ENCODE results near the gene AMER2.
"Not testable (repeated sequence)": the region's sequence is repeated elsewhere in the genome, so short reads cannot be mapped to it uniquely, and the experiment has no call there.

Gene AMER2

DNA sequence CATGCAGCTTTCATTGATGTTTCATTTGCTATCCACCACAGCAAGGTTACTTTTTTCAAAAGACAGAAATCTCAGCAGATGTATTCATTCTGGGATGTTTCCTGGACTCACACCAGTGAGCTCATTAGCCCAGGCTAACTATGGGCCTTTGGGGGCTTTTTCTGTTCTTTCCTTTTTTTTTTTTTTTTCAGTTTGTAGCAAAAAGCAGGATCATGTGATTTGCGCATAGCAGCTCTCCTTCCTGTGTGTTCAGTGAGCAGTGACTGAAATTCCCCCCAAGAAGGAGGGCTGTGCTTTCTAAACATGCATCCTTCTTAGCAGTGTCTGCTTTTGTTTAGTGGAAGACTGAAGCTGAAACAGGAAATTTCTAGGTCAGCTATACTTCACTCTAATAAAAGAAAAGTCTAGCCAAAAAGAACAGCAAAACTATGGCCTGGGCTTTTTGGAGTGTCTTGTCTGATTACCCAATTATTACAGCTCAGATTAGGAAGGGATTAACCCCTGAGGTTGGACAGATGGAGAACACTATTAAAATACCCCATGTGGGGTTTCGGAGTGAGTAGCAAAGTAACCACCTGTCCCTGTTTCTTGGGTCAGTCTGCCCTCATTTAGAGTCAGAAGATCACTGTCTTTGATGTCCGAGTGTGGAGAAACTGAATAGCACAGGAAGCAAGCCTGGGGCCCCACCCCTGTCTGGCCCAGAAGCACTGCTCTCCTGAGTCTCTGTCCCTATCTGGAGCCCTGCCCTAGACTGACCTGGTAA is 8.9 kb upstream of the AMER2 start:
- DNase-seq = no peak

- no peak for DNase-seq
These were observed 8.0 kb upstream of the AMER2 start for GRCh38 chr13:25179832-25180774.

GRCh38 chr13:25179011-25179410 is 6.9 kb upstream of the AMER2 start:
- no peak for DNase-seq

DNA sequence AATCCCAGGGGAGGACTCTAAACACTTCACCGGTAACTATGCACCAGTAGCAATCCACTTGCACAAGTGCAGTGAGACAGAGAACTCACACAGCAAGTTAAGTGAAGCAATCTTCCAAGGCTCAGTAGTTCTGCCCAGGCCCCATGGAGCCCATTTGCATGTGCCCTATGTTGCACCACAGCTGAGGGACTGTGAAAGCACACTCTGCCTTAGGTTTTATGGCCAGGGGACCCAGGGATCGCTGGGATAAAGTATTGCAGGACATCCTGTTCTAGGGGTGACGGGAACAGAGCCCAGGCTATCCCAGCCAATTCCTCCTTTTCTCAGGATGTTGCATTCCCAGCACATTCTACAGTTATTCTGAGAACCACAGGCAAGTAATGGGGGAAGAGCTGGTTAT is 6.0 kb upstream of the AMER2 start:
- DNase-seq = no peak

- no peak for DNase-seq
These were observed 5.5 kb upstream of the AMER2 start for GRCh38 chr13:25177636-25178035.

- no peak for DNase-seq
These were observed 4.9 kb upstream of the AMER2 start for GRCh38 chr13:25177012-25177411.

- no peak for DNase-seq
These were observed 3.3 kb upstream of the AMER2 start for GRCh38 chr13:25175431-25175830.

- no peak for DNase-seq
These were observed 2.9 kb upstream of the AMER2 start for GRCh38 chr13:25175026-25175425.

DNA sequence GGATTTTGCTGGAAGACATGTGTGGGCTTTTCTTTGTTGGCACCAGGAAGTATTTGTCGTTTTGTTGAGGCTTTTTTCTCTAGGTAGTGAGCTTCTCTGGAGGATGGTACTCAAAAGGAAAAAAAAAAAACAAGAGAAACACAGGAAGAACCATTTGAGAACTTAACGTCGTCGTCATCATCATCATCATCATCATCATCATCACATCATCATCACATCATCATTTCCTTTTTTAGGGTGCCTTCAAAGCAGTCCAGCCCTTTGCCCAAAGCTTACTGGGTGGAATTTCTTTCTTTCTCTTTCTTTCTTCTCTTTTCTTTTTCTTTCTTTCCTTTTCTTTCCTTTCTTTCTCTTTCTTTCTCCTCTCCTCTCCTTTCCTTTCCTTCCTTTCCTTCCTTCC is 2.2 kb upstream of the AMER2 start:
- no peak for DNase-seq

- DNase-seq = no peak
These were observed 179 bp upstream of the AMER2 start for GRCh38 chr13:25172303-25172630.

GRCh38 chr13:25171170-25171516 is 945 bp downstream of the AMER2 start:
- DNase-seq = no peak

DNA sequence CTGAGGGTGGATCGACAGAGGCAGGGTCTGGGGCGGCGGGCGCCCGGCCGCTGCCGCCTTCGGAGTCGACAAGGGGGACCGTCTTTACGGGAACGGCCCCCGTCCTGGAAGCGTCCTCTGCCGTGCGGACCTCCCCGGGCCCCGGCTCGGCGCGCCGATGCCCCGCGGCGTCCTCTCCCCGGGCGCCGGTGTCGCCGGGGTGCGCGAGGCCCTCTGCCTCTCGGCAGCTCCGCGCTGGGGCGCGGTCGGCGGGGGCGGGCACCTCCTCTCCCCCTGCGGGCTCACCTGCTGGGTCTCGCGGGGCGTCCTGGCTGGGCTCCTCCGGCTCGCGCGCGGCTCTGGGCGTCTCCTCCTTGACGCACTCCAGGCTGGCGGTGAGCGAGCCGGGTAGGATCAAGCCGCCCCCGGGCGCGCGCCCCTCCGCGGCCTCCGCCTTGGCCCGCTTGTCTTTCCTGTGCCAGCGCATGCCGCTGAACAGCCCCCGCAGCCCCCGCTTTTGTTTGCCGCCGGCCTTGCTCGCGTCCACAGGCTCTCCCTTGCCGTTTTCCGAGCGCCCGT is 1.5 kb downstream of the AMER2 start:
- no peak for DNase-seq

- DNase-seq = no peak
These were observed 2.0 kb downstream of the AMER2 start for GRCh38 chr13:25169951-25170553.

DNA sequence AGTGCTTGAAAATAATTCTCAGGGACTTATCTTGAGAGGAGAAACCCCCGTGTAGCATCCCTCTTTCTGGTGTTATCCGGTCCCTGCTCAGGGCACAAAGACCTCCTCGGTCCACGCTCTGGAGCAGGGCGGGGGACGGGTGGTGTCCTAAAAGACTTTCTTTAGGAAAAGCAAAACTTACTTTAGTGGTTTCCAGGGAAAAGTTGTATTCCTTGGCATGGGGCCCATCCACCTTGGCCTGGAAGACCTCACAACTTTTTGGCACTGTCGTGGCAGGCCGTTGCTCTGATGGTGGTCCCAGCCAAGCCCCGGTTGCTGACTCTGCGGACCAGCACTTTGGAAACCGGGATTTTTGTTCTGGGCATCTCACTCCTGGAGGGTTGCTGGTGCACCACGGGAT is 2.7 kb downstream of the AMER2 start:
- DNase-seq = no peak

DNA sequence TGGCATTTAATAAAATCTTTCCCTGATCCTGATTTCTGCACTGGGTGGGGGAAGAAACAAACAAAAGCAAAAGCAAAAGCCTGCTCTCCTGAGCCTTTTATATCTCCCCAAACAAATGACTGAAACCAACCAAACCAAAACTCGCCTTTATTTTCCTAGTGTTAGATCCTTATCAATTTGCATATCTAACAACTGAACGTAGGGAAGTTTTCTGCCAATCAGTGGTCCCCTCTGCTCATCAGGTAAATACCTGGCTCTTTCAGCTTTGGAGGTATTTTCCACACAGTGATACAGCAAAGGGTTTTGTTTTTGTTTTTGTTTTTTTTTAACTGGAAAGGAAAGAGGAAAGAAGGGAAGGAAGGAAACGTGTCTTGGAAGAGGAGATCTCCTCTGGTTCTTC is 3.3 kb downstream of the AMER2 start:
- DNase-seq = no peak

- DNase-seq = no peak
These were observed 4.5 kb downstream of the AMER2 start for GRCh38 chr13:25167382-25168174.

DNA sequence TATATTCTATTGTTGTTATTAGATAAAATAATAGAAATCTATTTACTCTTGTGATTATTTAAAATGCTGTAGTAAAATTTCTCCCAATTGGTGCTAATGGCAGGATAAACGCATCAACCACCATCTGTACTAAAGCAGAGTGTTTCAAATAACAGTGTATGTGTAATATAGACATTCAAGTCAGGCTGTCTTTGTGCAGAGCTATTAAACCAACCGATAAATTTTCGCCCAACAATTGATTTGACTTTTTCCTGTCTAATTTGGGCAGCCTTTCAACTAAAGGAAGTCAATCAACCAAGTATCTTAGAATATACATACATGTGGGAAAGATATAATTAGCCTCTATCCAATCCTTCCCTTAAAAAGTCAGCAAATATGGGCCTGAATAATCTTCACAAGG is 5.8 kb downstream of the AMER2 start:
- no peak for DNase-seq

GRCh38 chr13:25165663-25166062 is 6.4 kb downstream of the AMER2 start:
- no peak for DNase-seq

GRCh38 chr13:25165163-25165562 is 6.9 kb downstream of the AMER2 start:
- DNase-seq = not testable (repeated sequence)

- no peak for DNase-seq
These were observed 14.4 kb downstream of the AMER2 start for GRCh38 chr13:25157681-25158080.

DNA sequence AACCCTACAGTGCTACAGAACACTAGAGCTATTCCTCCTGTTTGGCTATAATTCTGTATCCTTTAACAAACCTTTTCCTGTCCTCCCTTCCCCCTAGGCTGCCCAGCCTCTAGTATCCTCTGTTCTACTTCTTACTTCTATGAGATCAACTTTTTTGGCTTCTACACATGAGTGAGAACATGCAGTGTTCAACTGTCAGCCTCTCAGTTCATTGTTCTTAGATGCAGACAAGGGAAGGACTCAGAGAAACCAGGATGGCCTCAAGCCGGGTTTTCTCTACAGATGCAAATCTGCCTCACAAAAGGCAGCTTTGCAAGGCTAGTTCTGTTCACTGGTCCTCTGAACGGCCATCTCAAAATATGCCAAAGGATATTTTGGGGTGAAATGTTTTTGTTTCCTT is 18.4 kb downstream of the AMER2 start:
- DNase-seq = no peak

GRCh38 chr13:25151626-25152195 is 20.4 kb downstream of the AMER2 start:
- no peak for DNase-seq
